HepG2 (cell line): ENCODE results near the gene CCNL1.

ENCODE experiments used
- BRCA1 ChIP-seq: sonication (generic); formaldehyde crosslinking; IDR thresholded peaks from 2 replicates; pipeline ENCODE4 v1.4.0; 2020; ENCODE audit warnings: missing genetic modification reagents
- CBX1 ChIP-seq: IDR thresholded peaks from one replicate; pipeline ENCODE4 v1.6.1; 2016; ENCODE audit warnings: antibody characterized with exemption, low read depth
- GABPA ChIP-seq, 2 experiments: IDR thresholded peaks; 2 replicates each; pipeline ENCODE4 v1.6.1; 2011 to 2016; ENCODE audit warnings: low read depth in 2 of 2, low read length in 1 of 2, missing biosample characterization in 1 of 2, missing genetic modification characterization in 1 of 2
- ZNF224 ChIP-seq: sonication (generic); formaldehyde crosslinking; IDR thresholded peaks from 2 replicates; pipeline ENCODE4 v1.5.0; 2020; ENCODE audit warnings: mild to moderate bottlenecking, missing genetic modification reagents

- no peak for TF ChIP-seq BRCA1 (CRISPR knock-in tag)
- no peak for TF ChIP-seq GABPA (IDR thresholded peaks at IDR 0.05; ENCODE audit: low read depth, low read length)
- TF ChIP-seq GABPA (CRISPR knock-in tag; IDR thresholded peaks at IDR 0.05; ENCODE audit: low read depth): no peak
- TF ChIP-seq CBX1: no peak
- TF ChIP-seq ZNF224 (CRISPR knock-in tag): no peak
Observed at GRCh38 chr3:157151151-157151550, 8.8 kb downstream of the CCNL1 start.
